Measurements from ENCODE around the gene FAM200A.
"Not testable (repeated sequence)": the region's sequence is repeated elsewhere in the genome, so short reads cannot be mapped to it uniquely, and the experiment has no call there.

DNA sequence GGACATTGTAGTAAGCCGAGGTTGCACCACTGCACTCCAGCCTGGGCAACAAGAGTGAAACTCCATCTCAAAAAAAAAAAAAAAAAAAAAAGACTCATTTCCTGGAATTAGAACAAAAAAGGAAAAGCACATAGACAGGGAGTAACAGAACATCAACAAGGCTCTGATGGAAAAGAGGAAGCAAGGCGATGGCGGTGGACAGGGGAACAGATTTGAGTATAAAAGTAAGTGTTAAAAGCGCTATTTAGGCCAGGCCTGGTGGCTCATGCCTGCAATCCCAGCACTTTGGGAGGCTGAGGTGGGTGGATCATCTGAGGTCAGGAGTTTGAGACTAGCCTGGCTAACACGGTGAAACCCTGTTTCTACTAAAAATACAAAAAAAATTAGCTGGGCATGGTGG lies 6.6 kb downstream of the FAM200A start:
- TF ChIP-seq, protein P1, sequence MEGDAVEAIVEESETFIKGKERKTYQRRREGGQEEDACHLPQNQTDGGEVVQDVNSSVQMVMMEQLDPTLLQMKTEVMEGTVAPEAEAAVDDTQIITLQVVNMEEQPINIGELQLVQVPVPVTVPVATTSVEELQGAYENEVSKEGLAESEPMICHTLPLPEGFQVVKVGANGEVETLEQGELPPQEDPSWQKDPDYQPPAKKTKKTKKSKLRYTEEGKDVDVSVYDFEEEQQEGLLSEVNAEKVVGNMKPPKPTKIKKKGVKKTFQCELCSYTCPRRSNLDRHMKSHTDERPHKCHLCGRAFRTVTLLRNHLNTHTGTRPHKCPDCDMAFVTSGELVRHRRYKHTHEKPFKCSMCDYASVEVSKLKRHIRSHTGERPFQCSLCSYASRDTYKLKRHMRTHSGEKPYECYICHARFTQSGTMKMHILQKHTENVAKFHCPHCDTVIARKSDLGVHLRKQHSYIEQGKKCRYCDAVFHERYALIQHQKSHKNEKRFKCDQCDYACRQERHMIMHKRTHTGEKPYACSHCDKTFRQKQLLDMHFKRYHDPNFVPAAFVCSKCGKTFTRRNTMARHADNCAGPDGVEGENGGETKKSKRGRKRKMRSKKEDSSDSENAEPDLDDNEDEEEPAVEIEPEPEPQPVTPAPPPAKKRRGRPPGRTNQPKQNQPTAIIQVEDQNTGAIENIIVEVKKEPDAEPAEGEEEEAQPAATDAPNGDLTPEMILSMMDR (IDR thresholded peaks at IDR 0.05) = not testable (repeated sequence)
- TF ChIP-seq POLR2A (IDR thresholded peaks at IDR 0.05) = not testable (repeated sequence)

Data from uterus (tissue), 2 donors.